Measurements from ENCODE around the gene PLAGL1.
"Not testable (repeated sequence)": the region's sequence is repeated elsewhere in the genome, so short reads cannot be mapped to it uniquely, and the experiment has no call there.

Gene PLAGL1

GRCh38 chr6:143941852-143942627 is 66.0 kb downstream of the PLAGL1 start:
- FAIRE-seq = no peak

GRCh38 chr6:143940011-143940597 is 68.0 kb downstream of the PLAGL1 start:
- FAIRE-seq (peak; percentile 17), DNase-seq (ENCODE audit: low spot score) (peak; percentile 69)

More at GRCh38 chr6:143941852-143942627, 66.0 kb downstream of the PLAGL1 start:
- DNase-seq (ENCODE audit: low spot score) = peak; percentile 64

- DNase-seq (ENCODE audit: low spot score) = no peak
- no peak for FAIRE-seq
Observed at GRCh38 chr6:143939364-143939763, 68.7 kb downstream of the PLAGL1 start.

- FAIRE-seq (no peak), DNase-seq (ENCODE audit: low spot score) (no peak)
Observed at GRCh38 chr6:143937668-143937970, 70.4 kb downstream of the PLAGL1 start.

- DNase-seq (ENCODE audit: low spot score) (no peak), FAIRE-seq (no peak)
Observed at GRCh38 chr6:143936778-143937667, 71.0 kb downstream of the PLAGL1 start.

- no peak for DNase-seq (ENCODE audit: low spot score)
- no peak for FAIRE-seq
Observed at GRCh38 chr6:143936347-143936746, 71.7 kb downstream of the PLAGL1 start.

GRCh38 chr6:143934867-143935266 is 73.2 kb downstream of the PLAGL1 start:
- no peak for FAIRE-seq
- no peak for DNase-seq (ENCODE audit: low spot score)

GRCh38 chr6:143934331-143934730 is 73.7 kb downstream of the PLAGL1 start:
- DNase-seq (ENCODE audit: low spot score) (no peak), FAIRE-seq (no peak)

- no peak for DNase-seq (ENCODE audit: low spot score)
- FAIRE-seq = no peak
Observed at GRCh38 chr6:143929975-143930374, 78.1 kb downstream of the PLAGL1 start.

- DNase-seq (ENCODE audit: low spot score) (no peak), FAIRE-seq (no peak)
Observed at GRCh38 chr6:143928853-143929252, 79.2 kb downstream of the PLAGL1 start.

- DNase-seq (ENCODE audit: low spot score); FAIRE-seq: not testable (repeated sequence)
Observed at GRCh38 chr6:143917026-143917425, 91.0 kb downstream of the PLAGL1 start.

- FAIRE-seq (no peak), DNase-seq (ENCODE audit: low spot score) (no peak)
Observed at GRCh38 chr6:143912671-143913070, 95.4 kb downstream of the PLAGL1 start.

GRCh38 chr6:143911028-143911427 is 97.0 kb downstream of the PLAGL1 start:
- FAIRE-seq = no peak
- no peak for DNase-seq (ENCODE audit: low spot score)

GRCh38 chr6:143902827-143903226 is 105.2 kb downstream of the PLAGL1 start:
- FAIRE-seq = no peak
- DNase-seq (ENCODE audit: low spot score) = no peak

GRCh38 chr6:143901885-143902750 is 105.9 kb downstream of the PLAGL1 start:
- FAIRE-seq = no peak
- no peak for DNase-seq (ENCODE audit: low spot score)

GRCh38 chr6:143900358-143900757 is 107.7 kb downstream of the PLAGL1 start:
- no peak for FAIRE-seq
- no peak for DNase-seq (ENCODE audit: low spot score)

- FAIRE-seq (no peak), DNase-seq (ENCODE audit: low spot score) (no peak)
Observed at GRCh38 chr6:143896126-143896860, 111.8 kb downstream of the PLAGL1 start.

- FAIRE-seq (no peak), DNase-seq (ENCODE audit: low spot score) (no peak)
Observed at GRCh38 chr6:143894655-143895054, 113.4 kb downstream of the PLAGL1 start.
